ENCODE results near the gene CLN5. TPM values are rescaled to one million over a fixed set of nuclear protein-coding genes. Genes with fewer than 3 reads are reported as not detected.

CLN5 gene
- total and polyA plus RNA-seq, 2 of the 13 experiments (the other 11 are each of a cell fraction or from before 2014, with no cell fraction given), result 10.1 to 13.7 TPM

GRCh38 chr13:76965759-76966421 lies 26.0 kb upstream of the CLN5 start (continued):
- TF ChIP-seq, protein P1, sequence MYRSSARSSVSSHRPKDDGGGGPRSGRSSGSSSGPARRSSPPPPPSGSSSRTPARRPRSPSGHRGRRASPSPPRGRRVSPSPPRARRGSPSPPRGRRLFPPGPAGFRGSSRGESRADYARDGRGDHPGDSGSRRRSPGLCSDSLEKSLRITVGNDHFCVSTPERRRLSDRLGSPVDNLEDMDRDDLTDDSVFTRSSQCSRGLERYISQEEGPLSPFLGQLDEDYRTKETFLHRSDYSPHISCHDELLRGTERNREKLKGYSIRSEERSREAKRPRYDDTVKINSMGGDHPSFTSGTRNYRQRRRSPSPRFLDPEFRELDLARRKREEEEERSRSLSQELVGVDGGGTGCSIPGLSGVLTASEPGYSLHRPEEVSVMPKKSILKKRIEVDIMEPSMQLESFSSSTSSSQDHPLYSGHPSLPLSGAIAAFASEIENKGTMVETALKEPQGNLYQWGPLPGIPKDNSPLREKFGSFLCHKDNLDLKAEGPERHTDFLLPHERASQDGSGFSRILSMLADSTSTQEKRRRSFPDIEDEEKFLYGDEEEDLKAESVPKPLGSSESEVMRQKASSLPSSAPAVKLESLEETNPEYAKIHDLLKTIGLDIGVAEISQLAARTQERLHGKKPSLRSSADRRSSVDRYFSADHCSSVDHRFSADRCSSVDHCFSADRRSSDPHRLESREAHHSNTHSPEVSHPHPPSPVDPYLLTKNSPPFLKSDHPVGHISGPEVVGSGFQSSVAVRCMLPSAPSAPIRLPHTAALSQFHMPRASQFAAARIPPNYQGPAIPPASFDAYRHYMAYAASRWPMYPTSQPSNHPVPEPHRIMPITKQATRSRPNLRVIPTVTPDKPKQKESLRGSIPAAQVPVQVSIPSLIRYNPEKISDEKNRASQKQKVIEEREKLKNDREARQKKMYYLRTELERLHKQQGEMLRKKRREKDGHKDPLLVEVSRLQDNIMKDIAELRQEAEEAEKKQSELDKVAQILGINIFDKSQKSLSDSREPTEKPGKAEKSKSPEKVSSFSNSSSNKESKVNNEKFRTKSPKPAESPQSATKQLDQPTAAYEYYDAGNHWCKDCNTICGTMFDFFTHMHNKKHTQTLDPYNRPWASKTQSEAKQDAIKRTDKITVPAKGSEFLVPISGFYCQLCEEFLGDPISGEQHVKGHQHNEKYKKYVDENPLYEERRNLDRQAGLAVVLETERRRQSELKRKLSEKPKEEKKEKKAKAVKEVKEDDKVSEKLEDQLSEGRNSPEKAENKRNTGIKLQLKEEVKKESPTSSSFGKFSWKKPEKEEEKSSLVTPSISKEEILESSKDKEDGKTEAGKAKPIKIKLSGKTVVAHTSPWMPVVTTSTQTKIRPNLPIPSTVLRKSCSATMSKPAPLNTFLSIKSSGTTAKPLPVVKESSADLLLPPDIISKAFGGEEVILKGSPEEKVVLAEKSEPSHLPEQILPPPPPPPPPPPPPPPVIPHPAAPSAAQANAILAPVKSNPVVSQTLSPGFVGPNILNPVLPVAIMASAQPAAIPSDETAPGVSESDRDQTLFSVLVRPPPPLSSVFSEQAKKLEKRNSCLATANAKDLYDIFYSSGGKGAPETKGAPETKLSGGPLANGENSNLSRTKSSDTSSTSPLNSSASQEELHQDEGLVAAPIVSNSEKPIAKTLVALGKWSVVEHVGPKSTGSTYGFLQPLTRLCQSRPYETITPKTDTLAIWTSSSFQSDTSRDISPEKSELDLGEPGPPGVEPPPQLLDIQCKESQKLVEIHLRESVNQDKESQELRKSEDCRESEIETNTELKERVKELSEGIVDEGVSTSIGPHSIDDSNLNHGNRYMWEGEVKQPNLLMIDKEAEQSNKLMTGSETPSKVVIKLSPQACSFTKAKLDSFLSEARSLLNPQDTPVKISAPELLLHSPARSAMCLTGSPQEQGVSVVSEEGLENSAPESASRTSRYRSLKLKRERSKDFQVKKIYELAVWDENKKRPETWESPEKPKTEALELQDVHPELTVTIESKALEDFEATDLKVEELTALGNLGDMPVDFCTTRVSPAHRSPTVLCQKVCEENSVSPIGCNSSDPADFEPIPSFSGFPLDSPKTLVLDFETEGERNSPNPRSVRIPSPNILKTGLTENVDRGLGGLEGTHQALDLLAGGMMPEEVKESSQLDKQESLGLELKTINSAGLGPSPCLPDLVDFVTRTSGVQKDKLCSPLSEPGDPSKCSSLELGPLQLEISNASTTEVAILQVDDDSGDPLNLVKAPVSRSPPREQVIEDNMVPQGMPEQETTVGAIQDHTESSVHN (CRISPR knock-in tag; IDR thresholded peaks at IDR 0.05), result no peak
- TF ChIP-seq CENPX (CRISPR knock-in tag; IDR thresholded peaks at IDR 0.05) (no peak), ZNF572 (CRISPR knock-in tag; IDR thresholded peaks at IDR 0.05) (no peak), ZNF337 (CRISPR knock-in tag; IDR thresholded peaks at IDR 0.05; ENCODE audit: borderline replicate concordance, low read depth) (no peak)
- TF ChIP-seq, protein P2, sequence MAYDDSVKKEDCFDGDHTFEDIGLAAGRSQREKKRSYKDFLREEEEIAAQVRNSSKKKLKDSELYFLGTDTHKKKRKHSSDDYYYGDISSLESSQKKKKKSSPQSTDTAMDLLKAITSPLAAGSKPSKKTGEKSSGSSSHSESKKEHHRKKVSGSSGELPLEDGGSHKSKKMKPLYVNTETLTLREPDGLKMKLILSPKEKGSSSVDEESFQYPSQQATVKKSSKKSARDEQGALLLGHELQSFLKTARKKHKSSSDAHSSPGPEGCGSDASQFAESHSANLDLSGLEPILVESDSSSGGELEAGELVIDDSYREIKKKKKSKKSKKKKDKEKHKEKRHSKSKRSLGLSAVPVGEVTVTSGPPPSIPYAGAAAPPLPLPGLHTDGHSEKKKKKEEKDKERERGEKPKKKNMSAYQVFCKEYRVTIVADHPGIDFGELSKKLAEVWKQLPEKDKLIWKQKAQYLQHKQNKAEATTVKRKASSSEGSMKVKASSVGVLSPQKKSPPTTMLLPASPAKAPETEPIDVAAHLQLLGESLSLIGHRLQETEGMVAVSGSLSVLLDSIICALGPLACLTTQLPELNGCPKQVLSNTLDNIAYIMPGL (CRISPR knock-in tag; IDR thresholded peaks at IDR 0.05; ENCODE audit: borderline replicate concordance in 1 of 2, low read depth in 1 of 2), result no peak

Data from HepG2 (cell line).